Esophagus squamous epithelium (tissue), 5 donors: ENCODE measurements around the gene SEMA5A. TPM values are rescaled to one million over a fixed set of nuclear protein-coding genes. Genes with fewer than 3 reads are reported as not detected.
A peak's percentile ranks its signal among the peaks of the same experiment; 100 is the strongest.

Experiments used
- DNase-seq: peaks from one replicate; lab custom pipeline; 2025; lab: John Stamatoyannopoulos, UW
- H3K27ac ChIP-seq, 4 donors: fragments of 200-600 bp; sonication (generic); one replicate each; pipeline ENCODE4 v1.5.1; 2016 to 2019; ENCODE audit warnings: mild to moderate bottlenecking in 1 of 4
- H3K27me3 ChIP-seq, 4 donors: fragments of 200-600 bp; sonication (generic); 1 replicate in 3 of 4; 2 replicates in 1 of 4; pipeline versions ENCODE4 v1.5.1 to v1.6.0; 2017 to 2021; ENCODE audit warnings: antibody characterized with exemption in 1 of 4
- H3K36me3 ChIP-seq, 3 donors: fragments of 200-600 bp; sonication (generic); one replicate each; pipeline ENCODE4 v1.5.1; 2016 to 2019
- H3K4me1 ChIP-seq, 3 donors: fragments of 200-600 bp; sonication (generic); one replicate each; pipeline ENCODE4 v1.5.1; 2017 to 2019
- H3K4me3 ChIP-seq, 4 donors: fragments of 200-600 bp; sonication (generic); 1 replicate in 3 of 4; 2 replicates in 1 of 4; pipeline ENCODE4 v1.5.1; 2016 to 2019; ENCODE audit warnings: mild to moderate bottlenecking in 2 of 4, moderate library complexity in 1 of 4
- H3K9me3 ChIP-seq, 3 donors: fragments of 200-600 bp; sonication (generic); one replicate each; pipeline ENCODE4 v1.5.1; 2016 to 2019
- POLR2A ChIP-seq, 4 donors: fragments of 450-650 bp; IDR thresholded peaks; one replicate each; pipeline ENCODE4 v1.6.1; 2017; ENCODE audit warnings: antibody characterized with exemption in 4 of 4, mild to moderate bottlenecking in 4 of 4, moderate library complexity in 3 of 4
- WGBS, 2 donors: methylation state at CpG; one replicate each; pipeline ENCODE4 v1.1.5; 2018; 5-methylcytosine and 5-hydroxymethylcytosine counted together
- intact Hi-C: fragments of 100-400 bp; cut with DNase I; formaldehyde crosslinking; loops from one replicate; pipeline ENCODE4 v1.15.0; 2022
- total RNA-seq, 4 donors: library from RNA; depleted of rRNA; stranded (reverse); fragments of >200 nt; gene quantifications; one replicate each; pipeline ENCODE4 v1.1.0, GENCODE V29; 2016
- TF ChIP-seq, protein P1 (sequence below), 6 experiments: fragments of 450-650 bp in 4 of 6; fragments of 200-600 bp in 2 of 6; sonication (generic) in 2 of 6; IDR thresholded peaks; one replicate each; pipeline ENCODE4 v1.5.1; 2016 to 2019; ENCODE audit warnings: antibody characterized with exemption in 6 of 6, mild to moderate bottlenecking in 4 of 6, moderate library complexity in 4 of 6
- donor health status: DM: yes; HTN: yes; CAD: no.

The SEMA5A gene
- total RNA-seq, 4 donors from 2014 or later = 3.9 to 9.4 (median 8.4) TPM

DNA sequence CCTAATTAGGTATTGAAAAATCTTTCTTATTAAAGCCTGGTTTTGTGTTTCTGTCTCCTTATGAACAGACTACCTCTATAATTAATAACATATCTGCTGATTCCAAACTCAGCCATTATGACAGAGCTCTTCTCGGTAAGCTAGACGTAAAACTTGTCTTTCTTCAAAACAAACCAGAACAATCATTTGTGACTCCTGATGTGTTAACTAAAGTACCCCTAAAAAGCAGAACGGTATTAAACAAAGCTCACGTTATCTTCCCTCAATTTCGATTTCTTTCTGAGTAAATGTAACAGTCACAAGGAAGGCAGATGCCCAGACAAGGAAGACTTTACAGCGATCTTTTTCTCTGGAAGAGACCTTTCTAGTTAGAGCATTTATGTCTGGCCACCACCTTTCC, 1.8 kb downstream of the SEMA5A start:
- Histone ChIP-seq H3K9me3 (no peaks in the 10 kb centered on the region), H3K27me3 (peaks cover 0 to 25% (median 0%) of the 10 kb centered on the region in 4 donors), H3K27ac (peak overlapping the region; percentile 16 to 94 (median 60)), H3K4me1 (peaks cover 4 to 41% (median 14%) of the 10 kb centered on the region in 3 donors), H3K36me3 (peaks cover 0 to 8% (median 0%) of the 10 kb centered on the region in 3 donors), H3K4me3 (peak overlapping the region; percentile 81 to 89 (median 84))
- intact Hi-C loops = loop anchor here (5.0 kb wide), 1 partner anchor 187 kb away; no protein-coding TSS in a partner anchor
- DNase-seq = no peak
- no peak for TF ChIP-seq POLR2A (IDR thresholded peaks at IDR 0.05)
- TF ChIP-seq, protein P1, sequence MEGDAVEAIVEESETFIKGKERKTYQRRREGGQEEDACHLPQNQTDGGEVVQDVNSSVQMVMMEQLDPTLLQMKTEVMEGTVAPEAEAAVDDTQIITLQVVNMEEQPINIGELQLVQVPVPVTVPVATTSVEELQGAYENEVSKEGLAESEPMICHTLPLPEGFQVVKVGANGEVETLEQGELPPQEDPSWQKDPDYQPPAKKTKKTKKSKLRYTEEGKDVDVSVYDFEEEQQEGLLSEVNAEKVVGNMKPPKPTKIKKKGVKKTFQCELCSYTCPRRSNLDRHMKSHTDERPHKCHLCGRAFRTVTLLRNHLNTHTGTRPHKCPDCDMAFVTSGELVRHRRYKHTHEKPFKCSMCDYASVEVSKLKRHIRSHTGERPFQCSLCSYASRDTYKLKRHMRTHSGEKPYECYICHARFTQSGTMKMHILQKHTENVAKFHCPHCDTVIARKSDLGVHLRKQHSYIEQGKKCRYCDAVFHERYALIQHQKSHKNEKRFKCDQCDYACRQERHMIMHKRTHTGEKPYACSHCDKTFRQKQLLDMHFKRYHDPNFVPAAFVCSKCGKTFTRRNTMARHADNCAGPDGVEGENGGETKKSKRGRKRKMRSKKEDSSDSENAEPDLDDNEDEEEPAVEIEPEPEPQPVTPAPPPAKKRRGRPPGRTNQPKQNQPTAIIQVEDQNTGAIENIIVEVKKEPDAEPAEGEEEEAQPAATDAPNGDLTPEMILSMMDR (IDR thresholded peaks at IDR 0.05) = no peak
- 10 to 14% methylated on average over 6 of the region's 6 CpGs for WGBS, 2 donors

GRCh38 chr5:9543311-9543920, 2.5 kb downstream of the SEMA5A start:
- WGBS, 2 donors = 62 to 83% methylated on average over 10 of the region's 10 CpGs
- no peaks in the 10 kb centered on the region for H3K9me3 ChIP-seq
- peaks cover 4 to 40% (median 14%) of the 10 kb centered on the region in 3 donors for H3K4me1 ChIP-seq
- DNase-seq = no peak
- peak overlapping the region in 1 of 4 donors; percentile 89 for H3K4me3 ChIP-seq
- intact Hi-C loops = loop anchor here (5.0 kb wide), 1 partner anchor 186 kb away; no protein-coding TSS in a partner anchor
- peaks cover 0 to 1% (median 0%) of the 10 kb centered on the region in 3 donors for H3K36me3 ChIP-seq
- peak overlapping the region in 3 of 4 donors; percentile 28 to 94 (median 29) for H3K27ac ChIP-seq
- TF ChIP-seq, protein P1 (IDR thresholded peaks at IDR 0.05) = no peak
- no peak for TF ChIP-seq POLR2A (IDR thresholded peaks at IDR 0.05)
- peaks cover 0 to 25% (median 0%) of the 10 kb centered on the region in 4 donors for H3K27me3 ChIP-seq

DNA sequence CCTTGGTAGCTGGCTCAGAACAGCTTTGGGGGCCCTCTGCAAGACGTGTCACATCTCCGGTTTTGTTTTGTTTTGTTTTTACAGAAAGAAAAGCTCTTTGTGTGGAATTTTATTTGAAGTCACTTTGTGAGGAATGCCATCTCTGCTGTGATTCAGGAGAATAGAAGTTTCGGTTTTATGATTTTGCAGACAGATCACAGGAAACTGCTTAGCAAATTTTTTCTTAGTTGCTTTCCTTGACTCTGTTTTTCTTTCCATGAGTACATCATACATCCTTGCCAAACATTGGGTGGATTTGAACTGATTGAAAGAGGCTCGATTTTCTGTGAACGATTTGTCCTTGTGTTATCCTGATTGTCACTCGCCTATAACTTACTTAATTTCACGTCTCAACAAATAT, 5.1 kb downstream of the SEMA5A start:
- Histone ChIP-seq H3K27me3 (peaks cover 0 to 17% (median 0%) of the 10 kb centered on the region in 4 donors), H3K4me1 (peaks cover 4 to 21% (median 5%) of the 10 kb centered on the region in 3 donors), H3K36me3 (no peaks in the 10 kb centered on the region), H3K27ac (peak overlapping the region in 1 of 4 donors; percentile 42), H3K9me3 (no peaks in the 10 kb centered on the region), H3K4me3 (peak overlapping the region in 1 of 4 donors; percentile 15)
- WGBS, 2 donors = 61 to 63% methylated on average over 7 of the region's 7 CpGs
- intact Hi-C loops = loop anchor here (5.0 kb wide), 1 partner anchor 183 kb away; no protein-coding TSS in a partner anchor
- no peak for DNase-seq
- TF ChIP-seq POLR2A (IDR thresholded peaks at IDR 0.05) = no peak
- TF ChIP-seq, protein P1 (IDR thresholded peaks at IDR 0.05) = no peak

- Histone ChIP-seq H3K9me3 (no peaks in the 10 kb centered on the region), H3K36me3 (no peaks in the 10 kb centered on the region), H3K27ac (no peak overlapping the region), H3K4me3 (no peak overlapping the region), H3K27me3 (no peaks in the 10 kb centered on the region), H3K4me1 (peaks cover 0 to 18% (median 0%) of the 10 kb centered on the region in 3 donors)
- DNase-seq = no peak
- intact Hi-C loops = no loop called here
- WGBS, 2 donors = 62 to 64% methylated on average over 7 of the region's 7 CpGs
- TF ChIP-seq, protein P1 (IDR thresholded peaks at IDR 0.05) = no peak
- no peak for TF ChIP-seq POLR2A (IDR thresholded peaks at IDR 0.05)
These were observed 7.4 kb downstream of the SEMA5A start for GRCh38 chr5:9538504-9538903.
